SK-N-SH (cell line): ENCODE measurements around the gene DEFB118. TPM values are rescaled to one million over a fixed set of nuclear protein-coding genes. Genes with fewer than 3 reads are reported as not detected.
"Not testable (repeated sequence)": the region's sequence is repeated elsewhere in the genome, so short reads cannot be mapped to it uniquely, and the experiment has no call there.

ENCODE experiments used
- CTCF ChIA-PET: fragments of 300-600, 350-600 bp; formaldehyde crosslinking; extraction: SDS; loops from one replicate; lab custom pipeline; 2021; lab: Yijun Ruan, JAX
- POLR2A ChIA-PET: fragments of 350-600 bp; sonication (Branson Sonifier 250); formaldehyde crosslinking; extraction: SDS; loops from one replicate; lab custom pipeline; 2020; ENCODE audit warnings: antibody characterized with exemption, inconsistent platforms; lab: Yijun Ruan, JAX
- DNase-seq: peaks from one replicate; pipeline ENCODE4 v3.0.0; 2012
- H2AFZ ChIP-seq: fragments of 200-600 bp; sonication (generic); 2 replicates; pipeline ENCODE4 v1.8.1; 2016; ENCODE audit warnings: antibody characterized with exemption, mild to moderate bottlenecking, low read depth
- H3F3A ChIP-seq: fragments of 200-600 bp; sonication (generic); replicated peaks from 2 replicates; pipeline ENCODE3; 2016; ENCODE audit warnings: antibody characterized with exemption, mild to moderate bottlenecking; ENCODE audit not compliant: insufficient read depth
- H3K27ac ChIP-seq, 2 experiments: fragments of 200-500 bp in 1 of 2; fragments of 200-600 bp in 1 of 2; sonication (Bioruptor generic) in 1 of 2; sonication (generic), shearing (Covaris generic) in 1 of 2; 2 replicates each; pipeline versions ENCODE4 v1.5.1 to v1.6.1; 2014 to 2016; ENCODE audit warnings: low read depth in 2 of 2, inconsistent platforms in 1 of 2, low read length in 1 of 2, mild to moderate bottlenecking in 1 of 2, mixed read lengths in 1 of 2
- H3K27me3 ChIP-seq: fragments of 200-600 bp; sonication (generic), shearing (Covaris generic); 2 replicates; pipeline ENCODE4 v1.6.1; 2016; ENCODE audit warnings: mixed run types; ENCODE audit not compliant: insufficient read depth
- H3K36me3 ChIP-seq, 2 experiments: fragments of 200-500 bp in 1 of 2; fragments of 200-600 bp in 1 of 2; sonication (Bioruptor generic) in 1 of 2; sonication (generic) in 1 of 2; replicated peaks in 1 of 2; 2 replicates each; pipeline versions ENCODE3 to v1.5.1; 2014 to 2016; ENCODE audit warnings: low read length in 1 of 2, mild to moderate bottlenecking in 1 of 2; ENCODE audit not compliant: insufficient read depth in 2 of 2, control insufficient read depth in 1 of 2
- H3K4me1 ChIP-seq, 2 experiments: fragments of 200-500 bp in 1 of 2; fragments of 200-600 bp in 1 of 2; sonication (Bioruptor generic) in 1 of 2; sonication (generic), shearing (Covaris generic) in 1 of 2; 2 replicates each; pipeline versions ENCODE4 v1.5.1 to v1.6.1; 2014 to 2016; ENCODE audit warnings: low read depth in 1 of 2, low read length in 1 of 2, mixed run types in 1 of 2; ENCODE audit not compliant: insufficient read depth in 2 of 2, control insufficient read depth in 1 of 2
- H3K4me2 ChIP-seq: fragments of 200-600 bp; sonication (generic), shearing (Covaris generic); 2 replicates; pipeline ENCODE4 v1.6.1; 2017; ENCODE audit warnings: mixed run types
- H3K4me3 ChIP-seq, 2 experiments: fragments of 200-500 bp in 1 of 2; fragments of 200-600 bp in 1 of 2; sonication (Bioruptor generic) in 1 of 2; sonication (generic), shearing (Covaris generic) in 1 of 2; 2 replicates each; pipeline versions ENCODE4 v1.5.1 to v1.8.1; 2014 to 2016; ENCODE audit warnings: low read depth in 2 of 2, inconsistent platforms in 1 of 2, low read length in 1 of 2, mild to moderate bottlenecking in 1 of 2, mixed read lengths in 1 of 2, moderate library complexity in 1 of 2
- H3K79me2 ChIP-seq: fragments of 200-600 bp; sonication (generic); 2 replicates; pipeline ENCODE4 v1.8.1; 2017; ENCODE audit warnings: mild to moderate bottlenecking; ENCODE audit not compliant: insufficient read depth
- H3K9ac ChIP-seq: fragments of 200-600 bp; sonication (generic); 2 replicates; pipeline ENCODE4 v1.6.1; 2017; ENCODE audit warnings: mixed run types
- H3K9me2 ChIP-seq: fragments of 200-600 bp; sonication (generic); 2 replicates; pipeline ENCODE4 v1.6.1; 2017; ENCODE audit warnings: mixed run types
- H3K9me3 ChIP-seq: fragments of 200-600 bp; sonication (generic); 2 replicates; pipeline ENCODE4 v1.6.1; 2017; ENCODE audit warnings: mixed run types, mild to moderate bottlenecking, moderate library complexity
- H4K20me1 ChIP-seq: fragments of 200-600 bp; sonication (generic); 2 replicates; pipeline ENCODE4 v1.6.1; 2017; ENCODE audit warnings: mild to moderate bottlenecking, mixed run types; ENCODE audit not compliant: insufficient read depth
- FOXJ3 ChIP-seq: sonication (generic); formaldehyde crosslinking; IDR thresholded peaks from 2 replicates; pipeline ENCODE4 v1.5.1; 2020; ENCODE audit warnings: mild to moderate bottlenecking, missing genetic modification reagents
- GABPA ChIP-seq: IDR thresholded peaks from 2 replicates; pipeline ENCODE4 v1.4.0; 2012; ENCODE audit warnings: low read depth, mild to moderate bottlenecking
- JUND ChIP-seq: IDR thresholded peaks from 2 replicates; pipeline ENCODE4 v1.4.0; 2012
- NFIC ChIP-seq: IDR thresholded peaks from 2 replicates; pipeline ENCODE4 v1.4.0; 2012; ENCODE audit warnings: borderline replicate concordance
- POLR2AphosphoS5 ChIP-seq: IDR thresholded peaks from 2 replicates; pipeline ENCODE4 v1.6.1; 2012; ENCODE audit warnings: low read depth, low read length
- RCOR1 ChIP-seq: fragments of 150-350 bp; IDR thresholded peaks from 2 replicates; pipeline ENCODE4 v1.6.1; 2017; ENCODE audit warnings: antibody characterized with exemption, low read length
- RFX5 ChIP-seq: IDR thresholded peaks from 2 replicates; pipeline ENCODE4 v1.6.1; 2012; ENCODE audit warnings: mild to moderate bottlenecking, improper control_type of control experiment, low read length
- RXRA ChIP-seq: IDR thresholded peaks from 2 replicates; pipeline ENCODE4 v1.4.0; 2012; ENCODE audit warnings: low read depth, mild to moderate bottlenecking, borderline replicate concordance
- SMC3 ChIP-seq: IDR thresholded peaks from 2 replicates; pipeline ENCODE4 v1.6.1; 2012; ENCODE audit warnings: low read depth, low read length, improper control_type of control experiment
- TAF1 ChIP-seq: IDR thresholded peaks from 2 replicates; pipeline ENCODE4 v1.6.1; 2012; ENCODE audit warnings: low read depth, mild to moderate bottlenecking, low read length, moderate library complexity, borderline replicate concordance
- YY1 ChIP-seq: IDR thresholded peaks from 2 replicates; pipeline ENCODE4 v1.4.0; 2012; ENCODE audit warnings: low read depth, mild to moderate bottlenecking
- WGBS: methylation state at CpG from one replicate; pipeline ENCODE4 v1.1.6; 2017; ENCODE audit warnings: low lambda C conversion rate; 5-methylcytosine and 5-hydroxymethylcytosine counted together
- polyA plus RNA-seq, 3 experiments: library from polyadenylated mRNA; depleted of rRNA; stranded (reverse); fragments of >200 nt; gene quantifications; 2 replicates each; pipeline ENCODE4 v1.2.3, GENCODE V29; 2012
- TF ChIP-seq, protein P1 (sequence below): fragments of 150-350 bp; IDR thresholded peaks from 2 replicates; pipeline ENCODE4 v1.6.1; 2017; ENCODE audit warnings: antibody characterized with exemption, low read length, low read depth, borderline replicate concordance
- TF ChIP-seq, protein P2 (sequence below): fragments of 150-350 bp; IDR thresholded peaks from 2 replicates; pipeline ENCODE4 v1.6.1; 2016; ENCODE audit warnings: mild to moderate bottlenecking, low read depth, low read length
- TF ChIP-seq, protein P3 (sequence below): IDR thresholded peaks from 2 replicates; pipeline ENCODE4; 2012
- TF ChIP-seq, protein P4 (sequence below): IDR thresholded peaks from 2 replicates; pipeline ENCODE4 v1.4.0; 2012; ENCODE audit warnings: low read depth
- TF ChIP-seq, protein P5 (sequence below): IDR thresholded peaks from 2 replicates; pipeline ENCODE4 v1.4.0; 2012; ENCODE audit warnings: low read depth, borderline replicate concordance

DEFB118 gene
- polyA plus RNA-seq, 1 of the 3 experiments (the other 2 are of a cell fraction), result not detected

DNA sequence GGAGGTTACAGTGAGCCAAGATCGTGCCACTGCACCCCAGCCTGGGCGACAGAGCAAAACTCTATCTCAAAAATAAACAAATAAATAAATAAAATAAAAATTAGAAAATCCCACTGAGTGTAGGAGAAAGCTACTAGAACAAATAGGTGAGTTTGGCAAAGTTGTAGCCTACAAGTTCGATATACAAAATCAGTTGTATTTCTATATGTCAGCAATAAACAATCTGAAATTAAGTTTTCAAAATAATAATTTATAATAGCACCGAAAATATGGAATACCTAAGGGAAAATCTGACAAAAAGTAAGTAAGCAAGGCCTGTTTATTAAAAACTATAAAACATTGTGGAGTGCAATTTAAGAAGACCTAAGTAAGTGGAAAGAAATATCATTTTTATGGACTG lies 5.1 kb upstream of the DEFB118 start (continued):
- no peak for TF ChIP-seq NFIC
- TF ChIP-seq, protein P1, sequence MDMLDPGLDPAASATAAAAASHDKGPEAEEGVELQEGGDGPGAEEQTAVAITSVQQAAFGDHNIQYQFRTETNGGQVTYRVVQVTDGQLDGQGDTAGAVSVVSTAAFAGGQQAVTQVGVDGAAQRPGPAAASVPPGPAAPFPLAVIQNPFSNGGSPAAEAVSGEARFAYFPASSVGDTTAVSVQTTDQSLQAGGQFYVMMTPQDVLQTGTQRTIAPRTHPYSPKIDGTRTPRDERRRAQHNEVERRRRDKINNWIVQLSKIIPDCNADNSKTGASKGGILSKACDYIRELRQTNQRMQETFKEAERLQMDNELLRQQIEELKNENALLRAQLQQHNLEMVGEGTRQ, result no peak
- TF ChIP-seq, all 33 proteins: peak for 0

DNA sequence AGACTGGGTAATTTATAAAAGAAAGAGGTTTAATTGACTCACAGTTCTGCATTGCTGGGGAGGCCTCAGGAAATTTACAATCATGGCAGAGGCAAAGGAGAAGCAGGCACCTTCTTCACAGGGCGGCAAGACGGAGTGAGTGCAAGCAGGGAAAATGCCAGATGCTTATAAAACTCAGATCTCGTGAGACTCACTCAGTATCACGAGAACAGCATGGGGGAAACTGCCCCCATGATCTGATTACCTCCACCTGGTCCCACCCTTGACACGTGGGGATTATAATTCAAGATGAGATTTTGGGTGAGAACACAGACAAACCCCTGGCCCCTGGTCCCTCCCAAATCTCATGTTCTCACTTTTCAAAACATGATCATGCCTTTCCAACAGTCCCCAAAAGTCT lies 4.1 kb upstream of the DEFB118 start:
- H2AFZ ChIP-seq, H3K36me3 ChIP-seq, H3F3A ChIP-seq, POLR2A ChIA-PET, CTCF ChIA-PET, H3K9ac ChIP-seq, H3K9me3 ChIP-seq, H3K4me3 ChIP-seq, H3K9me2 ChIP-seq, H4K20me1 ChIP-seq, H3K27ac ChIP-seq, H3K4me2 ChIP-seq, H3K4me1 ChIP-seq, H3K79me2 ChIP-seq, H3K27me3 ChIP-seq, DNase-seq: not testable (repeated sequence)
- 2% methylated on average over 5 of the region's 5 CpGs for WGBS

DNA sequence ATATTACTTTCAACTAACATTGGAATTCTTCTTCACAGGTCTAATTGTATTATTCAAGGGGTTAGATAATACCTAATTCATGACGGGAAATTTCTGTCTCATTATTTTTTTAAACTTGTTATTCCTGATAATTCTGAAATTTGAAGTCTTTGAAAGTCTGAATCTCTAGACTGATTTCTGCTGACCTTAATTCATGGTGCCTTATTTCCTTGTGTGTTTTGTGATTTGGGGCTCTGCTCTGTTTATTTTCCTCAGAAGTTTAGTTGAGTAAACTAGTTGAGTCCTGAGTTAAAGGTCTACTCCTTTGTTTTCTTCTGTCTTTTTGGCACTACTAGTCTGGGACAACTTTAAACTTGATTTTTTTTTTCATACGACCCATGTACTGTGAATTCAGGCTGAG lies 5.9 kb downstream of the DEFB118 start:
- H3K4me3 ChIP-seq, result no peak overlapping the region
- no peaks in the 10 kb centered on the region for H3K27me3 ChIP-seq
- no peaks in the 10 kb centered on the region for H3K79me2 ChIP-seq
- no peaks in the 10 kb centered on the region for H3K4me1 ChIP-seq
- ChIA-PET POLR2A (no interaction called here), CTCF (interaction anchor here (1.1 kb wide), 1 partner anchor 14 kb away, joined by 4 read pairs; no protein-coding TSS in a partner anchor)
- H2AFZ ChIP-seq, result no peak overlapping the region
- H3K9ac ChIP-seq, result no peak overlapping the region
- H3K36me3 ChIP-seq, result no peaks in the 10 kb centered on the region
- H4K20me1 ChIP-seq, result no peaks in the 10 kb centered on the region
- no peak for TF ChIP-seq FOXJ3 (CRISPR knock-in tag)
- TF ChIP-seq, protein P1, result no peak
- no peak for TF ChIP-seq TAF1
- TF ChIP-seq NFIC, result no peak
- TF ChIP-seq, protein P2, sequence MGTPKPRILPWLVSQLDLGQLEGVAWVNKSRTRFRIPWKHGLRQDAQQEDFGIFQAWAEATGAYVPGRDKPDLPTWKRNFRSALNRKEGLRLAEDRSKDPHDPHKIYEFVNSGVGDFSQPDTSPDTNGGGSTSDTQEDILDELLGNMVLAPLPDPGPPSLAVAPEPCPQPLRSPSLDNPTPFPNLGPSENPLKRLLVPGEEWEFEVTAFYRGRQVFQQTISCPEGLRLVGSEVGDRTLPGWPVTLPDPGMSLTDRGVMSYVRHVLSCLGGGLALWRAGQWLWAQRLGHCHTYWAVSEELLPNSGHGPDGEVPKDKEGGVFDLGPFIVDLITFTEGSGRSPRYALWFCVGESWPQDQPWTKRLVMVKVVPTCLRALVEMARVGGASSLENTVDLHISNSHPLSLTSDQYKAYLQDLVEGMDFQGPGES, result no peak
- TF ChIP-seq RXRA, result no peak
- TF ChIP-seq RFX5, result no peak
- no peak for TF ChIP-seq JUND
- TF ChIP-seq, protein P3, sequence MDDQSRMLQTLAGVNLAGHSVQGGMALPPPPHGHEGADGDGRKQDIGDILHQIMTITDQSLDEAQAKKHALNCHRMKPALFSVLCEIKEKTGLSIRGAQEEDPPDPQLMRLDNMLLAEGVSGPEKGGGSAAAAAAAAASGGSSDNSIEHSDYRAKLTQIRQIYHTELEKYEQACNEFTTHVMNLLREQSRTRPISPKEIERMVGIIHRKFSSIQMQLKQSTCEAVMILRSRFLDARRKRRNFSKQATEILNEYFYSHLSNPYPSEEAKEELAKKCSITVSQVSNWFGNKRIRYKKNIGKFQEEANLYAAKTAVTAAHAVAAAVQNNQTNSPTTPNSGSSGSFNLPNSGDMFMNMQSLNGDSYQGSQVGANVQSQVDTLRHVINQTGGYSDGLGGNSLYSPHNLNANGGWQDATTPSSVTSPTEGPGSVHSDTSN, result no peak
- no peak for TF ChIP-seq SMC3
- TF ChIP-seq POLR2AphosphoS5, result no peak
- TF ChIP-seq, protein P4, sequence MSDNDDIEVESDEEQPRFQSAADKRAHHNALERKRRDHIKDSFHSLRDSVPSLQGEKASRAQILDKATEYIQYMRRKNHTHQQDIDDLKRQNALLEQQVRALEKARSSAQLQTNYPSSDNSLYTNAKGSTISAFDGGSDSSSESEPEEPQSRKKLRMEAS, result no peak
- TF ChIP-seq, protein P5, sequence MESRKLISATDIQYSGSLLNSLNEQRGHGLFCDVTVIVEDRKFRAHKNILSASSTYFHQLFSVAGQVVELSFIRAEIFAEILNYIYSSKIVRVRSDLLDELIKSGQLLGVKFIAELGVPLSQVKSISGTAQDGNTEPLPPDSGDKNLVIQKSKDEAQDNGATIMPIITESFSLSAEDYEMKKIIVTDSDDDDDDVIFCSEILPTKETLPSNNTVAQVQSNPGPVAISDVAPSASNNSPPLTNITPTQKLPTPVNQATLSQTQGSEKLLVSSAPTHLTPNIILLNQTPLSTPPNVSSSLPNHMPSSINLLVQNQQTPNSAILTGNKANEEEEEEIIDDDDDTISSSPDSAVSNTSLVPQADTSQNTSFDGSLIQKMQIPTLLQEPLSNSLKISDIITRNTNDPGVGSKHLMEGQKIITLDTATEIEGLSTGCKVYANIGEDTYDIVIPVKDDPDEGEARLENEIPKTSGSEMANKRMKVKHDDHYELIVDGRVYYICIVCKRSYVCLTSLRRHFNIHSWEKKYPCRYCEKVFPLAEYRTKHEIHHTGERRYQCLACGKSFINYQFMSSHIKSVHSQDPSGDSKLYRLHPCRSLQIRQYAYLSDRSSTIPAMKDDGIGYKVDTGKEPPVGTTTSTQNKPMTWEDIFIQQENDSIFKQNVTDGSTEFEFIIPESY, result no peak
- TF ChIP-seq YY1, result no peak
- no peak for TF ChIP-seq RCOR1
- no peak for TF ChIP-seq GABPA
- H3K9me2 ChIP-seq, result no peaks in the 10 kb centered on the region
- no peak overlapping the region for H3K27ac ChIP-seq
- 1% methylated on average over 2 of the region's 2 CpGs for WGBS
- H3F3A ChIP-seq, result no peaks in the 10 kb centered on the region
- H3K4me2 ChIP-seq, result no peak overlapping the region
- no peaks in the 10 kb centered on the region for H3K9me3 ChIP-seq
- no peak for DNase-seq
